Ascending aorta (tissue), 2 donors: Measurements from ENCODE around the gene CSTF3. TPM values are rescaled to one million over a fixed set of nuclear protein-coding genes. Genes with fewer than 3 reads are reported as not detected.
"Not testable (repeated sequence)": the region's sequence is repeated elsewhere in the genome, so short reads cannot be mapped to it uniquely, and the experiment has no call there.

Source experiments
- DNase-seq, 2 donors: peaks; one replicate each; pipeline ENCODE4 v3.0.0-alpha.2; 2019; ENCODE audit warnings: low spot score in 2 of 2
- H3K27ac ChIP-seq, 2 donors: fragments of 200-600 bp; sonication (generic); one replicate each; pipeline ENCODE4 v1.5.1; 2016 to 2017; ENCODE audit warnings: mild to moderate bottlenecking in 1 of 2
- H3K27me3 ChIP-seq: fragments of 200-600 bp; sonication (generic); one replicate; pipeline ENCODE4 v1.5.1; 2017
- H3K36me3 ChIP-seq, 2 donors: fragments of 200-600 bp; sonication (generic); one replicate each; pipeline ENCODE4 v1.5.1; 2016
- H3K4me1 ChIP-seq, 2 donors: fragments of 200-600 bp; sonication (generic); one replicate each; pipeline ENCODE4 v1.5.1; 2016 to 2017; ENCODE audit warnings: mild to moderate bottlenecking in 1 of 2
- H3K4me3 ChIP-seq, 2 donors: fragments of 200-600 bp; sonication (generic); one replicate each; pipeline ENCODE4 v1.5.1; 2016 to 2017; ENCODE audit warnings: mild to moderate bottlenecking in 1 of 2
- H3K9me3 ChIP-seq, 2 donors: fragments of 200-600 bp; sonication (generic); one replicate each; pipeline ENCODE4 v1.5.1; 2016
- intact Hi-C: fragments of 100-400 bp; cut with DNase I; formaldehyde crosslinking; loops from one replicate; pipeline ENCODE4 v1.15.1; 2023
- total RNA-seq: library from RNA; depleted of rRNA; stranded (reverse); fragments of >200 nt; gene quantifications from one replicate; pipeline ENCODE4 v1.1.0, GENCODE V29; 2016
- TF ChIP-seq, protein P1 (sequence below), 3 experiments: fragments of 200-600 bp in 2 of 3; fragments of 450-650 bp in 1 of 3; sonication (generic) in 2 of 3; IDR thresholded peaks; one replicate each; pipeline ENCODE4 v1.5.1; 2016 to 2019; ENCODE audit warnings: antibody characterized with exemption in 3 of 3, mild to moderate bottlenecking in 1 of 3, moderate library complexity in 1 of 3

CSTF3 gene
- total RNA-seq, 1 donor from 2014 or later, result 3.8 TPM

DNA sequence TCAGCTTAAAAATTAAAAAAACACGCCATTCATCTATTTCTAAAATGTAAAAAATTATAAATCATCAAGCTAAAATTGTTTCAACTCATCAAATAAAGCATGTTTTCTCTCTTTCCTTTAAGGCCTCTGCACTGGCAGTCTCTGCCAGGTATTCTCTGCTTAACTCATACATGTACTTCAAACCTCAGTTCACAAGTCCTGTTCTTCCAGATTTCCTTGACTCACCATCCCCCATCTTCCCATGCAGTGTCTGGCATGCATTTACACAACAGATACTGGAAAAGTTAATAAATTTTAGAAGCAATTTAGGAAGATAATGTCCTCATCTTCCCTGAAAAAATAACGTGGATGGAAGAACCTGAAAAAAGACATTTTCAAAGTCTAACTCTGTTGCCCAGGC is 32.5 kb downstream of the CSTF3 start:
- Histone ChIP-seq H3K4me3 (no peak overlapping the region), H3K27me3 (no peaks in the 10 kb centered on the region), H3K9me3 (no peaks in the 10 kb centered on the region), H3K4me1 (no peaks in the 10 kb centered on the region), H3K27ac (no peak overlapping the region), H3K36me3 (no peaks in the 10 kb centered on the region)
- intact Hi-C loops, result no loop called here
- TF ChIP-seq, protein P1, sequence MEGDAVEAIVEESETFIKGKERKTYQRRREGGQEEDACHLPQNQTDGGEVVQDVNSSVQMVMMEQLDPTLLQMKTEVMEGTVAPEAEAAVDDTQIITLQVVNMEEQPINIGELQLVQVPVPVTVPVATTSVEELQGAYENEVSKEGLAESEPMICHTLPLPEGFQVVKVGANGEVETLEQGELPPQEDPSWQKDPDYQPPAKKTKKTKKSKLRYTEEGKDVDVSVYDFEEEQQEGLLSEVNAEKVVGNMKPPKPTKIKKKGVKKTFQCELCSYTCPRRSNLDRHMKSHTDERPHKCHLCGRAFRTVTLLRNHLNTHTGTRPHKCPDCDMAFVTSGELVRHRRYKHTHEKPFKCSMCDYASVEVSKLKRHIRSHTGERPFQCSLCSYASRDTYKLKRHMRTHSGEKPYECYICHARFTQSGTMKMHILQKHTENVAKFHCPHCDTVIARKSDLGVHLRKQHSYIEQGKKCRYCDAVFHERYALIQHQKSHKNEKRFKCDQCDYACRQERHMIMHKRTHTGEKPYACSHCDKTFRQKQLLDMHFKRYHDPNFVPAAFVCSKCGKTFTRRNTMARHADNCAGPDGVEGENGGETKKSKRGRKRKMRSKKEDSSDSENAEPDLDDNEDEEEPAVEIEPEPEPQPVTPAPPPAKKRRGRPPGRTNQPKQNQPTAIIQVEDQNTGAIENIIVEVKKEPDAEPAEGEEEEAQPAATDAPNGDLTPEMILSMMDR (IDR thresholded peaks at IDR 0.05), result no peak
- DNase-seq, result no peak

DNA sequence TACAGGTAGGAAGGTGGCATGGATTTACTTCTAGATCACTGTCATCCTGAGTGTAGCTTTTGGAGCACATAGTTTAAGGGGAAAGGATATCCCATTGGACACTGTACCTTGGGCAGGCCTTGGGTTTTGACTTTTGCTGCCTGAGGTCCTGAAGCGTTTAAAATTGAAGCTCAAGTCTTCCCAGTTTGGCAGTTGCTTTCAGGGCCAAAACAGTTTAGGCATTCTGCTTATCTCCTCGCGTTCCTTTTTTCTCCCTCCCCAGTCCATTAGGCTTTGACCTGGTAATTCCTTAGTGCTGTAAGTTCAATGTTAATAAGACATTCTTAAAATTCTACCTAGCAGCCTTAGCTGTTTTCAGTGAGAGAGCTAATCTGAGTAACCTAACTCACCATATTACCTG is 35.7 kb downstream of the CSTF3 start:
- intact Hi-C loops, result no loop called here
- Histone ChIP-seq H3K27me3 (no peaks in the 10 kb centered on the region), H3K9me3 (no peaks in the 10 kb centered on the region), H3K27ac (no peak overlapping the region), H3K4me1 (no peaks in the 10 kb centered on the region), H3K36me3 (no peaks in the 10 kb centered on the region), H3K4me3 (no peak overlapping the region)
- TF ChIP-seq, protein P1 (IDR thresholded peaks at IDR 0.05), result no peak
- DNase-seq, result no peak

DNA sequence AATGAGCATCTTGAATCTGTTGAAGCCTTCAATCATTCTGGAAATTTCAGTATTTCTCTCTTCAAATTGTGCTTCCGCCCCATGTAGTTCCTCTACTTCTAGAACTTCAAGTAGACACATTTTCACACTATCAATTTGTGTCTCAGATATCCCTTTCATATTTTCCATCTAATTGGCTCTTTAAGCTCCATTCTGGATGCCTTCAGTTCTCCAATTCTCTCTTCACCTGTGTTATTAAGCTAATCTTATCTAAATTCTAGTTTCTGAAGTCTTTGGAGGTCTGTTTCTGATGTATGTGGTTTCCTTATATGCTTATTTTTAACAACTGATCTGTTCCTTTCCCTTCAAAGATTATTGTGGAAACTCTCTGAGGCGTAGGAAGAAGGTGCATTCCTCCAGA is 36.3 kb downstream of the CSTF3 start:
- Histone ChIP-seq H3K36me3 (no peaks in the 10 kb centered on the region), H3K4me3 (no peak overlapping the region), H3K27me3 (no peaks in the 10 kb centered on the region), H3K9me3 (no peaks in the 10 kb centered on the region), H3K27ac (no peak overlapping the region), H3K4me1 (no peaks in the 10 kb centered on the region)
- no peak for DNase-seq
- intact Hi-C loops, result no loop called here
- TF ChIP-seq, protein P1 (IDR thresholded peaks at IDR 0.05), result no peak

DNA sequence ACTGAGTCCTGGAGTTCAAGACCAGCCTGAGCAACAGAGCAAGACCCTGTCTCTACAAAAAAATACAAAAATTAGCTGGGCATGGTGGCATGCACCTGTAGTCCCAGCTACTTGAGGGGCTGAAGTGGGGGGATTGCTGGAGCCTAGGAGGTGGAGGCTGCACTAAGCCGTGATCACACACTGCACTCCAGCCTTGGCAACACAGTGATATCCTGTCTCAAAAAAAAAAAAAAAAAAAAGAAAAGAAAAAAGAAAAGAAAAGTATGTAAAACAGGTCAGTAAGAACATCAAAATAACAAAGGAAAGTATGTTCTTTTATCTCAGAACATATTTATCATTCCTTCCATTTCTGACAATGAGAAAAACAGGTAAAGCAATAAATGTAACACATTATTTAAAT is 38.6 kb downstream of the CSTF3 start:
- intact Hi-C loops, H3K27ac ChIP-seq, H3K36me3 ChIP-seq, DNase-seq, H3K4me3 ChIP-seq, H3K9me3 ChIP-seq, H3K27me3 ChIP-seq, H3K4me1 ChIP-seq: not testable (repeated sequence)

DNA sequence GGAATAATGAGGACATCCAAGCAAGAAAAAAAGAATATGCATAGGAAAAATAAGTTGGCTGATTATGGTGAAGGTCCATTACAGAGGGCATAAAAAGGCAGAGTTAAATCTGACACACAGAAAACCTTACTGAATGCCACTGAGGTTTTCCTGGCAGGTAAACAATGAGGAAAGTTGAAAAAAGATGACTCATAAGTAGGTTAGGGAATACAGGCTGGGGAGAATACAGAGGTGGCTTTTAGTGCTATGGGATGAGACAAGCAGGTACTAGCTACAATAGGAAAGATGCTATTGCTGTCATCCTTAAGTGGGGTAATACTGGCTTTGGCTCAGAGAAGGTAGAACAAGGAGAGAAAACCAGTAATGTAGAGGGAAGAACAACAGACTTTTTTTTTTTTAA is 44.7 kb downstream of the CSTF3 start:
- no peaks in the 10 kb centered on the region for H3K27me3 ChIP-seq
- no peak overlapping the region for H3K4me3 ChIP-seq
- no peaks in the 10 kb centered on the region for H3K36me3 ChIP-seq
- no peak overlapping the region for H3K27ac ChIP-seq
- intact Hi-C loops, result no loop called here
- no peaks in the 10 kb centered on the region for H3K9me3 ChIP-seq
- no peak for DNase-seq
- H3K4me1 ChIP-seq, result no peaks in the 10 kb centered on the region
- TF ChIP-seq, protein P1 (IDR thresholded peaks at IDR 0.05), result no peak

DNA sequence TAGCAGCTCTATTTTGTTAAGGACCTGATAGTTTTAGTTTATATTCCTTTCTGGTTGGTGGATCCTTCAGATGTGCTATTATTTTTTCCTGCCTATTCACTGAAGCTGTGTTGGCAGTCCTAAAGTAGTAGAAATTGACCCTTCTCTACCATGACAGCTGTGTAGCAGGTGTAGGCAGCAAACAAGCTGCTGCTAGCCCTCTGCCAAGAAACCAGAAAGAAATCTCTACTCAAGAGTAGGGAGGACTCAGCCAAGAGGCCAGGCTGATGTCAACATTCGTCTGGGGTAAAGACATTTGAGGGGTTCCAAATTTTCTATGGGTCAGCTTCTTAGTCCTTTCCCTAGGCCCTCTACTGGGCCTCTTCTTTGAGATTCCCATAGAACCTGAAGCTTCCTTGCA is 51.2 kb downstream of the CSTF3 start:
- H3K4me3 ChIP-seq, result no peak overlapping the region
- DNase-seq, result no peak
- H3K4me1 ChIP-seq, result no peaks in the 10 kb centered on the region
- H3K9me3 ChIP-seq, result no peaks in the 10 kb centered on the region
- no peaks in the 10 kb centered on the region for H3K27me3 ChIP-seq
- TF ChIP-seq, protein P1 (IDR thresholded peaks at IDR 0.05), result no peak
- H3K27ac ChIP-seq, result no peak overlapping the region
- peaks cover 0 to 4% of the 10 kb centered on the region in 2 donors for H3K36me3 ChIP-seq
- intact Hi-C loops, result no loop called here
